Duodenal mucosa (tissue), 2 donors: ENCODE measurements around the gene RPL22L1.
"Not testable (repeated sequence)": the region's sequence is repeated elsewhere in the genome, so short reads cannot be mapped to it uniquely, and the experiment has no call there.

Source experiments
- H3K27ac ChIP-seq: one replicate; pipeline ENCODE4 v1.7.0; 2013; ENCODE audit warnings: low read depth, low read length
- H3K27me3 ChIP-seq, 2 donors: one replicate each; pipeline ENCODE4 v1.7.0; 2013; ENCODE audit warnings: low read length in 2 of 2, control low read depth in 1 of 2; ENCODE audit not compliant: insufficient read depth in 2 of 2, control insufficient read depth in 1 of 2
- H3K36me3 ChIP-seq, 2 donors: one replicate each; pipeline ENCODE4 v1.7.0; 2013; ENCODE audit warnings: low read length in 2 of 2, control low read depth in 1 of 2; ENCODE audit not compliant: insufficient read depth in 2 of 2, control insufficient read depth in 1 of 2
- H3K4me1 ChIP-seq, 2 donors: one replicate each; pipeline ENCODE4 v1.7.0; 2013; ENCODE audit warnings: low read length in 2 of 2, control low read depth in 1 of 2; ENCODE audit not compliant: insufficient read depth in 2 of 2, control insufficient read depth in 1 of 2
- H3K4me3 ChIP-seq, 2 donors: one replicate each; pipeline ENCODE4 v1.7.0; 2013; ENCODE audit warnings: low read length in 2 of 2, low read depth in 1 of 2
- H3K9ac ChIP-seq, 2 donors: one replicate each; pipeline ENCODE4 v1.7.0; 2013; ENCODE audit warnings: low read length in 2 of 2, low read depth in 1 of 2
- H3K9me3 ChIP-seq, 2 donors: one replicate each; pipeline ENCODE4 v1.7.0; 2013; ENCODE audit warnings: low read length in 2 of 2, control low read depth in 1 of 2; ENCODE audit not compliant: control insufficient read depth in 1 of 2

The RPL22L1 gene

GRCh38 chr3:170884109-170884930 lies 14.3 kb upstream of the RPL22L1 start:
- not testable (repeated sequence) for H3K4me1 ChIP-seq, H3K36me3 ChIP-seq, H3K27ac ChIP-seq, H3K9me3 ChIP-seq, H3K9ac ChIP-seq, H3K4me3 ChIP-seq, H3K27me3 ChIP-seq

GRCh38 chr3:170878688-170879087 lies 8.7 kb upstream of the RPL22L1 start:
- H3K27ac ChIP-seq, H3K9me3 ChIP-seq, H3K9ac ChIP-seq, H3K4me3 ChIP-seq, H3K4me1 ChIP-seq, H3K27me3 ChIP-seq, H3K36me3 ChIP-seq: not testable (repeated sequence)

GRCh38 chr3:170877311-170877710 lies 7.3 kb upstream of the RPL22L1 start:
- H3K9ac ChIP-seq, H3K27me3 ChIP-seq, H3K27ac ChIP-seq, H3K4me1 ChIP-seq, H3K36me3 ChIP-seq, H3K9me3 ChIP-seq, H3K4me3 ChIP-seq: not testable (repeated sequence)

- Histone ChIP-seq H3K9me3 (no peaks in the 10 kb centered on the region), H3K9ac (no peak overlapping the region), H3K27me3 (no peaks in the 10 kb centered on the region), H3K4me1 (no peaks in the 10 kb centered on the region), H3K27ac (no peak overlapping the region), H3K36me3 (no peaks in the 10 kb centered on the region), H3K4me3 (no peak overlapping the region)
Observed at GRCh38 chr3:170876537-170876936, 6.5 kb upstream of the RPL22L1 start.

GRCh38 chr3:170869239-170869590 lies 780 bp downstream of the RPL22L1 start:
- H3K9me3 ChIP-seq, result no peaks in the 10 kb centered on the region

GRCh38 chr3:170868577-170869238 lies 1.3 kb downstream of the RPL22L1 start:
- H3K9me3 ChIP-seq, result no peaks in the 10 kb centered on the region
- peak overlapping the region in 1 of 2 donors; percentile 96 for H3K9ac ChIP-seq
- H3K27ac ChIP-seq, result no peak overlapping the region
- H3K4me3 ChIP-seq, result peak overlapping the region; percentile 84 to 97
- H3K27me3 ChIP-seq, result no peaks in the 10 kb centered on the region
- H3K36me3 ChIP-seq, result peaks cover 25 to 26% of the 10 kb centered on the region in 2 donors
- H3K4me1 ChIP-seq, result peaks cover 8 to 19% of the 10 kb centered on the region in 2 donors

More at GRCh38 chr3:170869239-170869590, 780 bp downstream of the RPL22L1 start:
- peaks cover 25 to 26% of the 10 kb centered on the region in 2 donors for H3K36me3 ChIP-seq
- peaks cover 8 to 19% of the 10 kb centered on the region in 2 donors for H3K4me1 ChIP-seq
- H3K27ac ChIP-seq, result no peak overlapping the region
- peak overlapping the region; percentile 72 to 96 for H3K9ac ChIP-seq
- H3K4me3 ChIP-seq, result peak overlapping the region; percentile 84 to 97
- no peaks in the 10 kb centered on the region for H3K27me3 ChIP-seq

- H3K9ac ChIP-seq, result no peak overlapping the region
- no peaks in the 10 kb centered on the region for H3K9me3 ChIP-seq
- H3K27ac ChIP-seq, result no peak overlapping the region
- peaks cover 8 to 19% of the 10 kb centered on the region in 2 donors for H3K4me1 ChIP-seq
- no peaks in the 10 kb centered on the region for H3K27me3 ChIP-seq
- H3K36me3 ChIP-seq, result peaks cover 25 to 26% of the 10 kb centered on the region in 2 donors
- H3K4me3 ChIP-seq, result peak overlapping the region in 1 of 2 donors; percentile 7
Observed at GRCh38 chr3:170867143-170867937, 2.7 kb downstream of the RPL22L1 start.

GRCh38 chr3:170866499-170866898 lies 3.5 kb downstream of the RPL22L1 start:
- Histone ChIP-seq H3K4me1 (peaks cover 8 to 19% of the 10 kb centered on the region in 2 donors), H3K9me3 (no peaks in the 10 kb centered on the region), H3K27ac (no peak overlapping the region), H3K4me3 (no peak overlapping the region), H3K27me3 (no peaks in the 10 kb centered on the region), H3K9ac (no peak overlapping the region), H3K36me3 (peaks cover 25 to 26% of the 10 kb centered on the region in 2 donors)

- Histone ChIP-seq H3K27me3 (no peaks in the 10 kb centered on the region), H3K9me3 (no peaks in the 10 kb centered on the region), H3K36me3 (peaks cover 25 to 26% of the 10 kb centered on the region in 2 donors), H3K9ac (no peak overlapping the region), H3K4me1 (peaks cover 8 to 19% of the 10 kb centered on the region in 2 donors), H3K27ac (no peak overlapping the region), H3K4me3 (no peak overlapping the region)
Observed at GRCh38 chr3:170865209-170866094, 4.5 kb downstream of the RPL22L1 start.
